Measurements from ENCODE around the gene ANKS1B. TPM values are rescaled to one million over a fixed set of nuclear protein-coding genes. Genes with fewer than 3 reads are reported as not detected.
"Not testable (repeated sequence)": the region's sequence is repeated elsewhere in the genome, so short reads cannot be mapped to it uniquely, and the experiment has no call there.

ANKS1B gene
- total RNA-seq, 1 experiment from 2014 or later, result 0.61 TPM

- Mint-ChIP-seq H3K27ac (ENCODE audit: unreplicated experiment) (no peak overlapping the region), H3K9me3 (ENCODE audit: unreplicated experiment) (no peaks in the 10 kb centered on the region), H3K36me3 (ENCODE audit: insufficient read depth, unreplicated experiment) (no peaks in the 10 kb centered on the region), H3K4me3 (ENCODE audit: unreplicated experiment) (no peak overlapping the region), H3K27me3 (ENCODE audit: insufficient read depth, unreplicated experiment) (peaks cover 15% of the 10 kb centered on the region), H3K4me1 (ENCODE audit: low read depth, unreplicated experiment) (no peaks in the 10 kb centered on the region)
- no peak for DNase-seq
- ChIA-PET POLR2A (no interaction called here), CTCF (no interaction called here)
- H3K4me1 ChIP-seq, result no peaks in the 10 kb centered on the region
- no TSS peak for BruUV-seq (replicated peaks)
- TF ChIP-seq CTCF (IDR thresholded peaks at IDR 0.05; ENCODE audit: insufficient read depth in 1 of 2, low read depth in 1 of 2, low read length in 1 of 2, severe bottlenecking in 1 of 2, unreplicated experiment in 1 of 2), result no peak
- H3K36me3 ChIP-seq (ENCODE audit: control insufficient read depth, insufficient read depth, low read length), result no peaks in the 10 kb centered on the region
- H3K4me3 ChIP-seq (ENCODE audit: low read depth, low read length), result no peak overlapping the region
- no peaks in the 10 kb centered on the region for H3K27me3 ChIP-seq (replicated peaks; ENCODE audit: control insufficient read depth, insufficient read depth, low read length)
- no peaks in the 10 kb centered on the region for H3K9me3 ChIP-seq
- intact Hi-C loops (cut with micrococcal nuclease; ENCODE audit: unreplicated experiment), result no loop called here
Observed at GRCh38 chr12:99035803-99036202, 948.9 kb downstream of the ANKS1B start.

- H3K36me3 ChIP-seq (ENCODE audit: control insufficient read depth, insufficient read depth, low read length); H3K27me3 ChIP-seq (replicated peaks; ENCODE audit: control insufficient read depth, insufficient read depth, low read length); CTCF ChIA-PET; H3K4me3 Mint-ChIP-seq (ENCODE audit: unreplicated experiment); intact Hi-C loops (cut with micrococcal nuclease; ENCODE audit: unreplicated experiment); POLR2A ChIA-PET; H3K4me1 Mint-ChIP-seq (ENCODE audit: low read depth, unreplicated experiment); H3K27ac Mint-ChIP-seq (ENCODE audit: unreplicated experiment); BruUV-seq (replicated peaks); H3K9me3 Mint-ChIP-seq (ENCODE audit: unreplicated experiment); H3K4me3 ChIP-seq (ENCODE audit: low read depth, low read length); H3K4me1 ChIP-seq; H3K9me3 ChIP-seq; H3K36me3 Mint-ChIP-seq (ENCODE audit: insufficient read depth, unreplicated experiment); DNase-seq: not testable (repeated sequence)
- peaks cover 18% of the 10 kb centered on the region for H3K27me3 Mint-ChIP-seq (ENCODE audit: insufficient read depth, unreplicated experiment)
Observed at GRCh38 chr12:99034201-99034600, 950.5 kb downstream of the ANKS1B start.

- TF ChIP-seq CTCF (IDR thresholded peaks at IDR 0.05; ENCODE audit: insufficient read depth in 1 of 2, low read depth in 1 of 2, low read length in 1 of 2, severe bottlenecking in 1 of 2, unreplicated experiment in 1 of 2), result no peak
- H3K36me3 Mint-ChIP-seq (ENCODE audit: insufficient read depth, unreplicated experiment), result no peaks in the 10 kb centered on the region
- H3K4me1 Mint-ChIP-seq (ENCODE audit: low read depth, unreplicated experiment), result no peaks in the 10 kb centered on the region
- H3K27me3 Mint-ChIP-seq (ENCODE audit: insufficient read depth, unreplicated experiment), result peaks cover 9% of the 10 kb centered on the region
- H3K9me3 ChIP-seq, result no peaks in the 10 kb centered on the region
- no peaks in the 10 kb centered on the region for H3K9me3 Mint-ChIP-seq (ENCODE audit: unreplicated experiment)
- intact Hi-C loops (cut with micrococcal nuclease; ENCODE audit: unreplicated experiment), result no loop called here
- ChIA-PET POLR2A (no interaction called here), CTCF (no interaction called here)
- no peak overlapping the region for H3K27ac Mint-ChIP-seq (ENCODE audit: unreplicated experiment)
- no peaks in the 10 kb centered on the region for H3K36me3 ChIP-seq (ENCODE audit: control insufficient read depth, insufficient read depth, low read length)
- H3K27me3 ChIP-seq (replicated peaks; ENCODE audit: control insufficient read depth, insufficient read depth, low read length), result no peaks in the 10 kb centered on the region
- no TSS peak for BruUV-seq (replicated peaks)
- H3K4me3 Mint-ChIP-seq (ENCODE audit: unreplicated experiment), result no peak overlapping the region
- no peak overlapping the region for H3K4me3 ChIP-seq (ENCODE audit: low read depth, low read length)
- no peaks in the 10 kb centered on the region for H3K4me1 ChIP-seq
- DNase-seq, result no peak
Observed at GRCh38 chr12:99029511-99030271, 955.0 kb downstream of the ANKS1B start.

All from Caco-2 (cell line).